HG03108 (cell line): ENCODE data around the gene ZNF709.
"Not testable (repeated sequence)": the region's sequence is repeated elsewhere in the genome, so short reads cannot be mapped to it uniquely, and the experiment has no call there.

Experiments used
- ATAC-seq: cut with Tn5 transposase; IDR thresholded peaks from one replicate; pipeline ENCODE4 v1.9.1; 2021; ENCODE audit warnings: moderate library complexity; ENCODE audit not compliant: unreplicated experiment

ZNF709 gene

GRCh38 chr19:12484371-12485051 lies at the start of gene ZNF709:
Gene ZNF709 (minus strand): TSS chr19:12484816. CDS start chr19:12484657, 159 bp downstream.
- peak; percentile 82 for ATAC-seq

- no peak for ATAC-seq
Measured at GRCh38 chr19:12527034-12527836, 42.6 kb upstream of the ZNF709 start.

GRCh38 chr19:12526542-12526941 lies 41.9 kb upstream of the ZNF709 start:
- ATAC-seq = no peak

GRCh38 chr19:12521996-12522395 lies 37.4 kb upstream of the ZNF709 start:
- ATAC-seq = no peak

- no peak for ATAC-seq
Measured at GRCh38 chr19:12513531-12514061, 29.0 kb upstream of the ZNF709 start.

GRCh38 chr19:12497032-12497431 lies 12.4 kb upstream of the ZNF709 start:
- no peak for ATAC-seq

- no peak for ATAC-seq
Measured at GRCh38 chr19:12496480-12496879, 11.9 kb upstream of the ZNF709 start.

GRCh38 chr19:12495002-12495802 lies 10.6 kb upstream of the ZNF709 start:
- peak; percentile 89 for ATAC-seq

- ATAC-seq = no peak
Measured at GRCh38 chr19:12494260-12494860, 9.7 kb upstream of the ZNF709 start.

GRCh38 chr19:12486265-12486783 lies 1.7 kb upstream of the ZNF709 start:
- not testable (repeated sequence) for ATAC-seq

- ATAC-seq = no peak
Measured at GRCh38 chr19:12485571-12485970, 955 bp upstream of the ZNF709 start.

GRCh38 chr19:12485052-12485416 lies 418 bp upstream of the ZNF709 start:
- peak; percentile 7 for ATAC-seq

- ATAC-seq = no peak
Measured at GRCh38 chr19:12484011-12484370, 625 bp downstream of the ZNF709 start.

GRCh38 chr19:12482509-12482886 lies 2.1 kb downstream of the ZNF709 start:
- ATAC-seq = no peak

- ATAC-seq = no peak
Measured at GRCh38 chr19:12481781-12482508, 2.7 kb downstream of the ZNF709 start.

- ATAC-seq = no peak
Measured at GRCh38 chr19:12478234-12478941, 6.2 kb downstream of the ZNF709 start.

GRCh38 chr19:12467651-12468050 lies 17.0 kb downstream of the ZNF709 start:
- not testable (repeated sequence) for ATAC-seq

- ATAC-seq = no peak
Measured at GRCh38 chr19:12465211-12465610, 19.4 kb downstream of the ZNF709 start.

GRCh38 chr19:12464769-12465168 lies 19.8 kb downstream of the ZNF709 start:
- ATAC-seq = no peak
